GM18951 (cell line): ENCODE results near the gene MYO18A.

Experiments
- POLR2A ChIP-seq: IDR thresholded peaks from 4 replicates; pipeline ENCODE4 v1.6.1; 2011; ENCODE audit warnings: mild to moderate bottlenecking; ENCODE audit not compliant: insufficient read length, insufficient read depth; ENCODE audit errors: extremely low read depth
- in situ Hi-C: fragments of 300-500 bp; cut with MboI; formaldehyde crosslinking; loops from one replicate; pipeline ENCODE4 v1.12.0; 2022; ENCODE audit warnings: low sequenced_read_pairs, mixed read lengths, inconsistent platforms; ENCODE audit not compliant: unreplicated experiment

Gene MYO18A

GRCh38 chr17:29080323-29080722 is 99.9 kb downstream of the MYO18A start:
- no peak for TF ChIP-seq POLR2A
- in situ Hi-C loops: no loop called here

- in situ Hi-C loops: no loop called here
- no peak for TF ChIP-seq POLR2A
Observed at GRCh38 chr17:29079887-29080286, 100.3 kb downstream of the MYO18A start.

GRCh38 chr17:29079433-29079832 is 100.8 kb downstream of the MYO18A start:
- TF ChIP-seq POLR2A: no peak
- in situ Hi-C loops: no loop called here

GRCh38 chr17:29078183-29079045 is 101.8 kb downstream of the MYO18A start:
- in situ Hi-C loops: no loop called here
- peak; percentile 4 for TF ChIP-seq POLR2A

GRCh38 chr17:29077320-29077719 is 102.9 kb downstream of the MYO18A start:
- in situ Hi-C loops: no loop called here
- no peak for TF ChIP-seq POLR2A

- in situ Hi-C loops: no loop called here
Observed at GRCh38 chr17:29076722-29077121, 103.5 kb downstream of the MYO18A start.

GRCh38 chr17:29076087-29076486 is 104.1 kb downstream of the MYO18A start:
- no peak for TF ChIP-seq POLR2A
- in situ Hi-C loops: no loop called here

More at GRCh38 chr17:29076722-29077121, 103.5 kb downstream of the MYO18A start:
- no peak for TF ChIP-seq POLR2A

- TF ChIP-seq POLR2A: no peak
- in situ Hi-C loops: no loop called here
Observed at GRCh38 chr17:29074488-29074887, 105.7 kb downstream of the MYO18A start.

- no peak for TF ChIP-seq POLR2A
- in situ Hi-C loops: no loop called here
Observed at GRCh38 chr17:29073520-29073919, 106.7 kb downstream of the MYO18A start.

- no peak for TF ChIP-seq POLR2A
- in situ Hi-C loops: no loop called here
Observed at GRCh38 chr17:29073045-29073444, 107.2 kb downstream of the MYO18A start.

GRCh38 chr17:29071303-29071702 is 108.9 kb downstream of the MYO18A start:
- in situ Hi-C loops: no loop called here
- TF ChIP-seq POLR2A: no peak

GRCh38 chr17:29070781-29071180 is 109.4 kb downstream of the MYO18A start:
- in situ Hi-C loops: no loop called here
- TF ChIP-seq POLR2A: no peak

GRCh38 chr17:29070308-29070707 is 109.9 kb downstream of the MYO18A start:
- in situ Hi-C loops: no loop called here
- no peak for TF ChIP-seq POLR2A

GRCh38 chr17:29069526-29070041 is 110.6 kb downstream of the MYO18A start:
- TF ChIP-seq POLR2A: no peak
- in situ Hi-C loops: no loop called here
